ENCODE results near the gene IFITM1. TPM values are rescaled to one million over a fixed set of nuclear protein-coding genes. Genes with fewer than 3 reads are reported as not detected.
A peak's percentile ranks its signal among the peaks of the same experiment; 100 is the strongest.

The IFITM1 gene
- total and polyA plus RNA-seq, 2 of the 13 experiments (the other 11 are each of a cell fraction or from before 2014, with no cell fraction given) = 0.38 to 11.1 TPM

GRCh38 chr11:315051-315481 is 1.2 kb downstream of the IFITM1 start (continued):
- TF ChIP-seq ZBTB7B (CRISPR knock-in tag; IDR thresholded peaks at IDR 0.05) (0 out of 2 replicates have a peak, but pooled peaks have one; percentile 19), ZNF18 (CRISPR knock-in tag; IDR thresholded peaks at IDR 0.05; ENCODE audit: insufficient replicate concordance) (no peak), ZNF768 (CRISPR knock-in tag; IDR thresholded peaks at IDR 0.05) (no peak), ATRX (CRISPR knock-in tag; IDR thresholded peaks at IDR 0.05; ENCODE audit: borderline replicate concordance) (no peak), ZNF749 (CRISPR knock-in tag; IDR thresholded peaks at IDR 0.05; ENCODE audit: borderline replicate concordance) (no peak), RBM39 (IDR thresholded peaks at IDR 0.05; ENCODE audit: low read depth, low read length, poor library complexity, severe bottlenecking) (no peak), TOE1 (CRISPR knock-in tag; IDR thresholded peaks at IDR 0.05) (no peak), ZNF101 (CRISPR knock-in tag; IDR thresholded peaks at IDR 0.05; ENCODE audit: borderline replicate concordance, low read depth) (no peak), ZNF460 (CRISPR knock-in tag; IDR thresholded peaks at IDR 0.05; ENCODE audit: borderline replicate concordance) (no peak), DMAP1 (CRISPR knock-in tag; IDR thresholded peaks at IDR 0.05) (no peak), ZNF275 (CRISPR knock-in tag; IDR thresholded peaks at IDR 0.05; ENCODE audit: borderline replicate concordance) (no peak), ZNF432 (CRISPR knock-in tag; IDR thresholded peaks at IDR 0.05; ENCODE audit: borderline replicate concordance) (no peak), AFF4 (CRISPR knock-in tag; IDR thresholded peaks at IDR 0.05) (no peak), ARHGAP35 (CRISPR knock-in tag; IDR thresholded peaks at IDR 0.05; ENCODE audit: borderline replicate concordance) (no peak), ZNF574 (CRISPR knock-in tag; IDR thresholded peaks at IDR 0.05) (no peak)
